Neural cell (in vitro differentiated cells): ENCODE measurements around the gene UQCC3.

Source experiments
- EP300 ChIP-seq: fragments of 450-650 bp; conservative IDR thresholded peaks from 2 replicates; pipeline ENCODE4 v1.6.1; 2014; ENCODE audit warnings: antibody characterized with exemption, mild to moderate bottlenecking, moderate library complexity; ENCODE audit not compliant: poor library complexity, severe bottlenecking
- MXI1 ChIP-seq: fragments of 450-650 bp; conservative IDR thresholded peaks from 2 replicates; pipeline ENCODE4 v1.6.1; 2014; ENCODE audit warnings: antibody characterized with exemption, mild to moderate bottlenecking; ENCODE audit not compliant: poor library complexity, severe bottlenecking
- POLR2AphosphoS5 ChIP-seq: IDR thresholded peaks from 2 replicates; pipeline ENCODE4 v1.6.1; 2012
- RAD21 ChIP-seq: fragments of 450-650 bp; conservative IDR thresholded peaks from 2 replicates; pipeline ENCODE4 v1.6.1; 2014; ENCODE audit warnings: antibody characterized with exemption, mild to moderate bottlenecking, moderate library complexity
- TF ChIP-seq, protein P1 (sequence below): fragments of 450-650 bp; IDR thresholded peaks from 2 replicates; pipeline ENCODE4 v1.5.1; 2014; ENCODE audit warnings: antibody characterized with exemption, mild to moderate bottlenecking, moderate library complexity; ENCODE audit not compliant: poor library complexity, severe bottlenecking
- TF ChIP-seq, protein P2 (sequence below): IDR thresholded peaks from 2 replicates; pipeline ENCODE4 v1.6.1; 2012; ENCODE audit warnings: borderline replicate concordance

DNA sequence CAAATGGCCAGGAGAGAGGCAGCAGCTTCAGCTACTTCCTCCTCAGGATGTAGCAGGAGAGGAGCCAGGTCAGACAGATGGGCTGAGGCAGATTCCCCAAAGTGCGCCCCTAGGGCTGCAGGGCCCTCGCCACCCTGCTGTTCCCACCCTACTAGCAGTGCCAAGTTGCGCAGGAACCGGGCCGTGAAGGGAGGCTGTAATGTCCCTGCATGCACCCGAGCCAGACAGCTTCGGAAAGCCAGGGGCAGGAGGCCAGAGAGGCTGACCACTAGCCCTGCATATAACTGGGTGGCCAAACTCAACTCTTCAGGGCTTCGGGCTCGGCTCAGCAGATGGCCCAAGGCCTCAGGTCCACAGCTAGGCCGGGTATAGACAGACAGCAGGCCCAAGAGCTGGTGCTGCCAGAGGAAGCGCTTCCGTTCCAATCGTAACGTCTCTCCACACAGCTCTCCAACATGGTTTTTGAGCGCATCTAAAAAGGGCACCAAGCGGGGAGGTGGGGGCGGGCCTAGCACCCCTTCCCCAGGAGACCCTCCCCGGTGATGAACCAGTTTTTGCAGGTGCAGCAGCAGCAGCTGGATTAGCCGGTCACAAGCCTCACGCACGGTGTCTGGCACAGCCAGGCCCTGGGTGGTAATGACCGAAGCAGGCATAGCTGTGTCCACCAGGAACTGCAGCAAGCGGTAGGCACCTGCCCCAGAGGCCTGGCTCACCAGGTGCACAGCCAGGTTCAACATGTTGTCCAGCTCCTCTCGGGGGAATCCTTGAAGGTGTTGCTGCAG is 23.1 kb upstream of the UQCC3 start:
- TF ChIP-seq, protein P1, sequence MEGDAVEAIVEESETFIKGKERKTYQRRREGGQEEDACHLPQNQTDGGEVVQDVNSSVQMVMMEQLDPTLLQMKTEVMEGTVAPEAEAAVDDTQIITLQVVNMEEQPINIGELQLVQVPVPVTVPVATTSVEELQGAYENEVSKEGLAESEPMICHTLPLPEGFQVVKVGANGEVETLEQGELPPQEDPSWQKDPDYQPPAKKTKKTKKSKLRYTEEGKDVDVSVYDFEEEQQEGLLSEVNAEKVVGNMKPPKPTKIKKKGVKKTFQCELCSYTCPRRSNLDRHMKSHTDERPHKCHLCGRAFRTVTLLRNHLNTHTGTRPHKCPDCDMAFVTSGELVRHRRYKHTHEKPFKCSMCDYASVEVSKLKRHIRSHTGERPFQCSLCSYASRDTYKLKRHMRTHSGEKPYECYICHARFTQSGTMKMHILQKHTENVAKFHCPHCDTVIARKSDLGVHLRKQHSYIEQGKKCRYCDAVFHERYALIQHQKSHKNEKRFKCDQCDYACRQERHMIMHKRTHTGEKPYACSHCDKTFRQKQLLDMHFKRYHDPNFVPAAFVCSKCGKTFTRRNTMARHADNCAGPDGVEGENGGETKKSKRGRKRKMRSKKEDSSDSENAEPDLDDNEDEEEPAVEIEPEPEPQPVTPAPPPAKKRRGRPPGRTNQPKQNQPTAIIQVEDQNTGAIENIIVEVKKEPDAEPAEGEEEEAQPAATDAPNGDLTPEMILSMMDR: no peak
- TF ChIP-seq MXI1: no peak
- TF ChIP-seq, protein P2, sequence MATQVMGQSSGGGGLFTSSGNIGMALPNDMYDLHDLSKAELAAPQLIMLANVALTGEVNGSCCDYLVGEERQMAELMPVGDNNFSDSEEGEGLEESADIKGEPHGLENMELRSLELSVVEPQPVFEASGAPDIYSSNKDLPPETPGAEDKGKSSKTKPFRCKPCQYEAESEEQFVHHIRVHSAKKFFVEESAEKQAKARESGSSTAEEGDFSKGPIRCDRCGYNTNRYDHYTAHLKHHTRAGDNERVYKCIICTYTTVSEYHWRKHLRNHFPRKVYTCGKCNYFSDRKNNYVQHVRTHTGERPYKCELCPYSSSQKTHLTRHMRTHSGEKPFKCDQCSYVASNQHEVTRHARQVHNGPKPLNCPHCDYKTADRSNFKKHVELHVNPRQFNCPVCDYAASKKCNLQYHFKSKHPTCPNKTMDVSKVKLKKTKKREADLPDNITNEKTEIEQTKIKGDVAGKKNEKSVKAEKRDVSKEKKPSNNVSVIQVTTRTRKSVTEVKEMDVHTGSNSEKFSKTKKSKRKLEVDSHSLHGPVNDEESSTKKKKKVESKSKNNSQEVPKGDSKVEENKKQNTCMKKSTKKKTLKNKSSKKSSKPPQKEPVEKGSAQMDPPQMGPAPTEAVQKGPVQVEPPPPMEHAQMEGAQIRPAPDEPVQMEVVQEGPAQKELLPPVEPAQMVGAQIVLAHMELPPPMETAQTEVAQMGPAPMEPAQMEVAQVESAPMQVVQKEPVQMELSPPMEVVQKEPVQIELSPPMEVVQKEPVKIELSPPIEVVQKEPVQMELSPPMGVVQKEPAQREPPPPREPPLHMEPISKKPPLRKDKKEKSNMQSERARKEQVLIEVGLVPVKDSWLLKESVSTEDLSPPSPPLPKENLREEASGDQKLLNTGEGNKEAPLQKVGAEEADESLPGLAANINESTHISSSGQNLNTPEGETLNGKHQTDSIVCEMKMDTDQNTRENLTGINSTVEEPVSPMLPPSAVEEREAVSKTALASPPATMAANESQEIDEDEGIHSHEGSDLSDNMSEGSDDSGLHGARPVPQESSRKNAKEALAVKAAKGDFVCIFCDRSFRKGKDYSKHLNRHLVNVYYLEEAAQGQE: no peak
- TF ChIP-seq RAD21: no peak
- no peak for TF ChIP-seq EP300
- no peak for TF ChIP-seq POLR2AphosphoS5
